Measurements from ENCODE around the gene EFNA5.
"Not testable (repeated sequence)": the region's sequence is repeated elsewhere in the genome, so short reads cannot be mapped to it uniquely, and the experiment has no call there.

The EFNA5 gene

DNA sequence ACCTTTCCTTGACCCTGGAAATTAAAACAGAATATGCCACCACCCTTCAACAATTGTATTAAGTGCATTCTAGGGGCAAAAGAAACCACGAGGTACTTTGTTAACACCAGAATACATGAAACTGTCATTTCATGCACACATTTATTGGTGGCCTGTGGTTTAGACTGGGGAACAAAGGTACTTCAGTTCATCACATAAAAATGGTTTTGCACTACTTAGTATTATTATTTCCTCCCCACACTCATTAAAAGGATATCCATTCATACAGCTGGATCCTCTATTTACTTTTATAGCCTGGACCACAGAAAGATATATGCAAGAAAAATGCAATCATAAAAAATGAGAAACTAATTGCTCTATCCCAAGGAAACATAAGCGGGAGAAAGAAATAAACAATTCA lies 230.9 kb downstream of the EFNA5 start:
- TF ChIP-seq CTCF (IDR thresholded peaks at IDR 0.05; ENCODE audit: insufficient read depth, low read depth, low read length, missing control alignments): no peak
- DNase-seq (ENCODE audit: low read depth): no peak

DNA sequence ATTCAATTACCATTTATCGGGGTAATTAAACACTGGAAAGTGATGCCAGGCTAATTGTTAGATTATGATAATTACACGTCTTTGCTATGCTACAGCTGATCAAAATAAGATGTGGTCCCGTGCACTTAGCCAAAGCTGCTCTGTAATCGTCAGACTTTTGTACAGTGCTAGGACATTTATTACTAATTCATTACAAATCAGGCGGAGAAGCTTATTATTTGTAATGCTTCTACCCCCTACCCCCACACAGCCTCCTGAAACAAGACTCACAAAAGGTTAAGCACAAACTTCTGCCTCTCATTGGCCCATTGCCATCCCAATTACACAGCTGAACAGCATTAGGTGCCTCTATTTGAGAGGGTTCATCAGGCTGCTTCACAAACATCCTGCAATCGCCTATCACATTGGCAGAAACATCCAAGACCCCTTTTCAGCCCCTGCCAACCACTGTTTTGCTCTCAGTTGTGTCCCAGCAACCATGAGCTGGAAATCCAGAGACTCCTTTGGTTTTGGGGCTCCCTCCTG lies 232.7 kb downstream of the EFNA5 start:
- no peak for DNase-seq (ENCODE audit: low read depth)
- no peak for TF ChIP-seq CTCF (IDR thresholded peaks at IDR 0.05; ENCODE audit: insufficient read depth, low read depth, low read length, missing control alignments)

More for the DNA sequence above, 230.9 kb downstream of the EFNA5 start:
- no peak overlapping the region for H3K4me3 ChIP-seq (ENCODE audit: low read depth, low read length)

GRCh38 chr5:107437154-107437553 lies 233.6 kb downstream of the EFNA5 start:
- no peak for DNase-seq (ENCODE audit: low read depth)
- TF ChIP-seq CTCF (IDR thresholded peaks at IDR 0.05; ENCODE audit: insufficient read depth, low read depth, low read length, missing control alignments): no peak
- H3K4me3 ChIP-seq (ENCODE audit: low read depth, low read length): no peak overlapping the region

More for the DNA sequence above, 232.7 kb downstream of the EFNA5 start:
- H3K4me3 ChIP-seq (ENCODE audit: low read depth, low read length): no peak overlapping the region

GRCh38 chr5:107436201-107436600 lies 234.5 kb downstream of the EFNA5 start:
- DNase-seq (ENCODE audit: low read depth): no peak
- no peak for TF ChIP-seq CTCF (IDR thresholded peaks at IDR 0.05; ENCODE audit: insufficient read depth, low read depth, low read length, missing control alignments)
- no peak overlapping the region for H3K4me3 ChIP-seq (ENCODE audit: low read depth, low read length)

DNA sequence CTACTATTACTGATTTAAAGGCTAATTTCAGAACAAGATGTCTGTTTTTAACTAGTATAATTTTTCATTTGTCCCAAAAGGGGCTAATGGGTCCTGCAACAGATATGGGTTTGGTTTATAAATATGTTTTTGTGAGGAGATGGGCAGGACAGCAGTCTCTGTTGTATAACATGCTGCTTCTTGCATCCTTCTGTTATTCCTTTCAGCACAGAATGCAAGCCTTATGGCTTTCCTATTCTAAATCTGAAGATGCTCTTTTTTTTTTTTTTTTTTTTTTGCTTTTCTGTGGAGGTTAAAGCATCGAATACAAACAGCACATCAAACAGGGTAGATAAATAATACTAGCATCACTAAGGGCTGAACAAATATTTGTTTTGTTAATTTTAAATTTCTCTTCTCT lies 235.7 kb downstream of the EFNA5 start:
- no peak for TF ChIP-seq CTCF (IDR thresholded peaks at IDR 0.05; ENCODE audit: insufficient read depth, low read depth, low read length, missing control alignments)
- H3K4me3 ChIP-seq (ENCODE audit: low read depth, low read length): no peak overlapping the region
- no peak for DNase-seq (ENCODE audit: low read depth)

GRCh38 chr5:107433646-107434045 lies 237.1 kb downstream of the EFNA5 start:
- not testable (repeated sequence) for DNase-seq (ENCODE audit: low read depth); H3K4me3 ChIP-seq (ENCODE audit: low read depth, low read length)

DNA sequence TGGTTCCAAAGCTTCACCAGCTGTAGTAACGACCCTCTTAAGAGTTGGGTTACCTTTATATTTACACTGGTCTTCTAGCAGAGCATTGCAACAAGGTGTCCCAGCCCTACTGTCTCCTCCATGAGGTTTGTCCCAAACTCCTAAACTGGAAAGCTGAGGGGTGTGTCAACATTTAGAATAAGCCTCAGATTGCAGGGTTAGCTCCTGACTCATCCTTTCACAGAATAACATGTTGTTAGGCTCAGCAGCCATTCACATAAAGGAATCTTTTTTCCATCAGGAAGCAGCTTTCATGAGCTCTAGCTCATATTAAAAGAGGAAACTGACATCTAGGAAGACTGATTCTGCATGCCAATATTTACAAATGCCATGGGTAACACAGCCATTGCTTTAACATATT lies 238.7 kb downstream of the EFNA5 start:
- no peak for TF ChIP-seq CTCF (IDR thresholded peaks at IDR 0.05; ENCODE audit: insufficient read depth, low read depth, low read length, missing control alignments)
- DNase-seq (ENCODE audit: low read depth): no peak
- H3K4me3 ChIP-seq (ENCODE audit: low read depth, low read length): no peak overlapping the region

Data from GM12865 (cell line).